GM12875 (cell line): Measurements from ENCODE around the gene NEK6.

Source experiments
- H3K4me3 ChIP-seq: one replicate; pipeline ENCODE4 v1.5.1; 2011; ENCODE audit warnings: low read depth, low read length, control low read depth
- TF ChIP-seq, protein P1 (sequence below): IDR thresholded peaks from 2 replicates; pipeline ENCODE4 v1.5.1; 2011; ENCODE audit warnings: low read depth, mild to moderate bottlenecking, control low read depth, inconsistent platforms, low read length, moderate library complexity, borderline replicate concordance; ENCODE audit not compliant: insufficient read depth

NEK6 gene

DNA sequence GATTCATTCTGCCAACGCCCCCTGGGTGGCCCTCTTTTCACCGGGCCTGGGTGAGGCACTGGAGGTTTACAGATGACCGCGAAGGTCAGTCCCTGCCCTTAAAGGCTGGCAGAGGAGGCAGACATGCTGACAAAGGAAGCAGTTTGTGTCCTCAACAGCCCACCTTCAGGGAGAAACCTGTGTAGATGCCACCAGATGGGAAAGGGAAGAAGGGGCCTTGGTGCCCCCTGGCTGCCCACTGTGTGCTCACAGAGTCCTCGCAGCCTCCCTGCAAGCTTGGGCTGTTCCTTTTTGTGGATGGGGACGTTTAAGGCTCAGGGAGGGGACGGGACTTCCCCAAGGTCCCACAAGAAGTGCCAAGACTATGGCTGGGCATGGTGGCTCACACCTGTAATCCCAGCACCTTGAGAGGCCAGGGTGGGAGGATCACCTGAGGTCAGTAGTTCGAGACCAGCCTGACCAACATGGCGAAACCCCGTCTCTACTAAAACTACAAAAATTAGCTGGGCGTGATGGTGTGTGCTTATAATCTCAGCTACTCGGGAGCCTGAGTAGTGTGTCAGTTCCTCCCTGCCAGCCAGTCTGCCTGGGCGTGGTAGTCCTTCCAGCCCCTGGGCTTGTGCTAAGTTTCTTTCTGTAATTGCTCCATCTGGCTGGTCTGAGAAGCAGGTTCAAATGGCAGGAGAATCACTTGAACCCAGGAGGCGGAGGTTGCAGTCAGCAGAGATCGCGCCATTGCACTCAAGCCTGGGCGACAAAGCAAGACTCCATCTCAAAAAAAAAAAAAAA lies 36.2 kb downstream of the NEK6 start:
- TF ChIP-seq, protein P1, sequence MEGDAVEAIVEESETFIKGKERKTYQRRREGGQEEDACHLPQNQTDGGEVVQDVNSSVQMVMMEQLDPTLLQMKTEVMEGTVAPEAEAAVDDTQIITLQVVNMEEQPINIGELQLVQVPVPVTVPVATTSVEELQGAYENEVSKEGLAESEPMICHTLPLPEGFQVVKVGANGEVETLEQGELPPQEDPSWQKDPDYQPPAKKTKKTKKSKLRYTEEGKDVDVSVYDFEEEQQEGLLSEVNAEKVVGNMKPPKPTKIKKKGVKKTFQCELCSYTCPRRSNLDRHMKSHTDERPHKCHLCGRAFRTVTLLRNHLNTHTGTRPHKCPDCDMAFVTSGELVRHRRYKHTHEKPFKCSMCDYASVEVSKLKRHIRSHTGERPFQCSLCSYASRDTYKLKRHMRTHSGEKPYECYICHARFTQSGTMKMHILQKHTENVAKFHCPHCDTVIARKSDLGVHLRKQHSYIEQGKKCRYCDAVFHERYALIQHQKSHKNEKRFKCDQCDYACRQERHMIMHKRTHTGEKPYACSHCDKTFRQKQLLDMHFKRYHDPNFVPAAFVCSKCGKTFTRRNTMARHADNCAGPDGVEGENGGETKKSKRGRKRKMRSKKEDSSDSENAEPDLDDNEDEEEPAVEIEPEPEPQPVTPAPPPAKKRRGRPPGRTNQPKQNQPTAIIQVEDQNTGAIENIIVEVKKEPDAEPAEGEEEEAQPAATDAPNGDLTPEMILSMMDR, result no peak
- H3K4me3 ChIP-seq, result no peak overlapping the region

DNA sequence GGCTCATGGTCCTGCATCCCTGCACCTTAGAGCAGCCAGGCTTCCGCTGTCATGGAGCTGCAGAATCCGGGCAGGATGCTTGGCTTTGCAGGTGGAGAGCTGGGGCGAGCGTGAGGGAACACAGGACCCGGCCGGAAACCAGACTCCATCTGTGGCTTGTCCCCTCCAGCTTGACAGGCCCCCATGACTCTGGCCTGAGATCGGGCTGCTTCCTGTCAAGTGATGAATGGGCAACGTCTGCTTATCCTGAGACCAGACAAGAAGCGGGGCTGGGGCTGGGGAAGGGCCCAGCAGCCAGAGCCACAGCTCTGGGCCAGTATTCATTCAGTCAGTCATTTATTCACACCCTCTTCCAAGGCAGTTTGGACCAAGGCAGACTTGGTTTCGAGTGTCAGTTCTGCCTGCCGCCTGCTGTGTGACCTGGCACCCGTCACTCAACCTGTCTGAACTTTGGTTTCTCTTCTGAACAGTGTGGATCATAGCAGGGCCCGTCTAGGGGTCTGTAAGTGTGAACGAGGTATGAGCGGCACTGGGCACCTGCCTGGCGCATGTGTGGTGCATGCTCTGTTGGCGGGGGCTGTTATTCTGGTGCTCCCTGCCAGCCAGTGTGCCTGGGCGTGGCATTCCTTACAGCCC lies 37.5 kb downstream of the NEK6 start:
- H3K4me3 ChIP-seq, result no peak overlapping the region

DNA sequence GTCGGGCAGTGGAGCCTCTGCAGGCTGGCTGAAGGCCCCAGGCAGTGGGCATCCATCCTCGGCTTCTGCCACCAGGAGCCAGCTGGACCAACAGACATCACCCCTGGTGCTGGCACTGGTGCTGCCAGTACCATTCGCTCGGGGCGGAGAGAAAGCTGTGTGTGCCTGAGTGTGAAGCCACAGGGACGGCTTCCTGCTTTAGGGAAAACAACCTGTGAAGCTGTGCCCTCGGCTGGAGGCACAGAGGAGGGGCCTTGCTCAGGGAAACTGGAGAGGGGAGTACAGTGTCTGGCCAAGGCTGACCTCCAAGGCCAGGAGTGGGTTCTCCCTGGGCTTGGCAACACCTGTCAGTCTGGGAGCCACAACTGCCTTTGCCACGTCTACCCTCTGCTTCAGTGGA lies 38.3 kb downstream of the NEK6 start:
- TF ChIP-seq, protein P1, result no peak
- no peak overlapping the region for H3K4me3 ChIP-seq

More for the DNA sequence above, 37.5 kb downstream of the NEK6 start:
- TF ChIP-seq, protein P1, result no peak

DNA sequence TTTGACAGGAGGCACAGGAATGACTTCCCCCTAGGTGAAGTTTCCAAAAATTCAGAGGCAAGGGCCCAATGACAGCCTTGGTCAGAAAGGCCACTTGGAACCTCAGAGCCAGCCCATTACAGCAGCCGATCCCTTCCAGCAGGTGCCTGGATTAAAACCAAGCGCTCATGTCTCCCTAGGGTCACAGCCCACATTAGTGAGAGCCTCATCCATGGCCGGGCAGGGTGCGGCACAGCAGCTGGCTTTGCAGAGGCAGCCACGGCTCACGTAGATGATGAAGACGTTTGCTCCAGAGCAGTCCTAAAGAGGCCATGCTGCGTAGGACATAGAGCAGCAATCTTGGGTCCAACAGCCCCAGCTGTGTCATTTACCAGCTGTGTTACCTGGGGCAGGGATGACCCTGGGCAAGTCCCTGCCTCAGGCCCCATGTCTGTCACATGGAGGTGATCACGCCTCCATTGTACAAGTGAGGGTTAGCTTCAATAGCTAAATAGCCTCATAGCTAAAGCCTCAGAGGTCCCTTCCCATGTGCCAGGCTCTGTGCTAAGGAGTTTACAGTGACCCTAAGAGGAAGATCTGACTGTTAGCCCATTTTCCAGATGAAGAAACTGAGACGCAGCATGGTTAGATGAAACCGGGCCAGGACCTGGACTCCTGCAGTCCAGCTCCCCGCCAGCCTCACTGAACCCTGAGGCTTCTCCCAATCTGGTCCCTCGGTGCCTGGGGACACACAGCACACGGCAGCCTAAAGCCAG lies 39.2 kb downstream of the NEK6 start:
- TF ChIP-seq, protein P1, result no peak

DNA sequence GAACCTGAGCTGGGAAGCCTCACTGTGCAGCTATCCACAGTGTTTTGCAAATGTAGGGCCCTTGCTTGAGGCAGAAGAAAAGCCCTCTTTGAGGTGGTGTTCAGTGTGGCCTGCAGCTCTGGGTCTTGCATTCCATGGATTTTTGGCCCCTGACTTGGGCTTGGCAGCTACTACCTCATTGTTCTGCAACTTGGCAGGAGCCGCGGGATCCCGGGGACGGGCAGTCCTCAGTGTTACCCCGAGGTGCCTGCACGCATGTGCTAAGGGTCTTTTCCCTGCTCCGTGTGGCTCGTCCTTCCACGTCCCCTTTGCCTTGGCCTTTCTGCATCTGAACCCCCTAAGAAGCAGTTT lies 39.8 kb downstream of the NEK6 start:
- no peak overlapping the region for H3K4me3 ChIP-seq
- TF ChIP-seq, protein P1, result no peak

More for the DNA sequence above, 39.2 kb downstream of the NEK6 start:
- H3K4me3 ChIP-seq, result no peak overlapping the region

DNA sequence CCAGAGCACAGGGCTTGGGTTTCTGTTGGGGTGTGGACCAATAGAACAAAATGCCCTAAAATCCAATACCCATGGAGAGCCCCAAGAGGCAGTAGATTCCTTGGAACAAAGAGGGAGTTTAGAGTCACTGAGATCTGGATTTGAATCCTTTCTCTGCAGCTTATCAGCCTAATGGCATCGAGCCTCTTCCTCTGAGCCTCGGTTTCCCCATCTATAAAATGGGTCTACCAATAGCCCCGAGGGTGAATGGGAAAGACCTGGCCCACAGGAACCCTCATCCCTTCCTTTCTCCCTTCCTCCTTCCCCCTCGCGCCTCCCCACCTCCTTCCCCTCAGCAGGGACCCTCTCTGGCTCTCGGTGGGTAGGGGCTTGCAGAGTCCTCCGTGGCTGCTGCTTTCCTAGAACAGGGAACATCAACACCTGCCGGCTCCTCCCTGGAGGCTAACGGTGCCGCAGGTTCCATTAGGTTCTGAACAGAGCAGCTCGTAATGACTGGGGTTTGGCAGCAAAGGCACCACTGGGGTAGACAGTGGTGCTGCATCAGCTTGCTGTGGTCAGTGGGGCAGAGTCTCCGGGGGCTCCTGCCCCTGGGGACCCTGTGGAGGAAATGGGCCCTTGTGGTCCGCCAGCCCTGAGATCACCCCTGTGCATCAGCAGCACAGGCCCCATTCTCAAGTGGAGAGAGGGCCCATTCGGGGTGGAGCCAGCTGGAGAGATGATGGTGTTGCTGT lies 40.3 kb downstream of the NEK6 start:
- no peak overlapping the region for H3K4me3 ChIP-seq
- TF ChIP-seq, protein P1, result no peak
